GM21390 (cell line): ENCODE data around the gene EEF2K.

Source experiments
- ATAC-seq: cut with Tn5 transposase; IDR thresholded peaks from one replicate; pipeline ENCODE4 v1.9.1; 2021; ENCODE audit not compliant: unreplicated experiment

The EEF2K gene

GRCh38 chr16:22328081-22328725 is 122.1 kb downstream of the EEF2K start:
- no peak for ATAC-seq

GRCh38 chr16:22329199-22329695 is 123.2 kb downstream of the EEF2K start:
- no peak for ATAC-seq

GRCh38 chr16:22330326-22330725 is 124.2 kb downstream of the EEF2K start:
- no peak for ATAC-seq

GRCh38 chr16:22333457-22333994 is 127.4 kb downstream of the EEF2K start:
- no peak for ATAC-seq

- ATAC-seq = no peak
These were observed 129.7 kb downstream of the EEF2K start for GRCh38 chr16:22335668-22336246.

GRCh38 chr16:22336581-22336980 is 130.5 kb downstream of the EEF2K start:
- ATAC-seq = no peak

- no peak for ATAC-seq
These were observed 131.0 kb downstream of the EEF2K start for GRCh38 chr16:22337045-22337444.

- ATAC-seq = no peak
These were observed 132.0 kb downstream of the EEF2K start for GRCh38 chr16:22337849-22338635.
